K562 treated with DMSO at 1 percent for 48 hours (cell line): ENCODE data around the gene USP21. TPM values are rescaled to one million over a fixed set of nuclear protein-coding genes. Genes with fewer than 3 reads are reported as not detected.

ENCODE experiments used
- total RNA-seq: library from RNA; unstranded; fragments of 300-600 nt; gene quantifications from 2 replicates; pipeline ENCODE4 v1.2.3, GENCODE V29; 2022; ENCODE audit warnings: low replicate concordance; ENCODE audit errors: extremely low read depth

The USP21 gene
- total RNA-seq: not detected in 2 replicates

DNA sequence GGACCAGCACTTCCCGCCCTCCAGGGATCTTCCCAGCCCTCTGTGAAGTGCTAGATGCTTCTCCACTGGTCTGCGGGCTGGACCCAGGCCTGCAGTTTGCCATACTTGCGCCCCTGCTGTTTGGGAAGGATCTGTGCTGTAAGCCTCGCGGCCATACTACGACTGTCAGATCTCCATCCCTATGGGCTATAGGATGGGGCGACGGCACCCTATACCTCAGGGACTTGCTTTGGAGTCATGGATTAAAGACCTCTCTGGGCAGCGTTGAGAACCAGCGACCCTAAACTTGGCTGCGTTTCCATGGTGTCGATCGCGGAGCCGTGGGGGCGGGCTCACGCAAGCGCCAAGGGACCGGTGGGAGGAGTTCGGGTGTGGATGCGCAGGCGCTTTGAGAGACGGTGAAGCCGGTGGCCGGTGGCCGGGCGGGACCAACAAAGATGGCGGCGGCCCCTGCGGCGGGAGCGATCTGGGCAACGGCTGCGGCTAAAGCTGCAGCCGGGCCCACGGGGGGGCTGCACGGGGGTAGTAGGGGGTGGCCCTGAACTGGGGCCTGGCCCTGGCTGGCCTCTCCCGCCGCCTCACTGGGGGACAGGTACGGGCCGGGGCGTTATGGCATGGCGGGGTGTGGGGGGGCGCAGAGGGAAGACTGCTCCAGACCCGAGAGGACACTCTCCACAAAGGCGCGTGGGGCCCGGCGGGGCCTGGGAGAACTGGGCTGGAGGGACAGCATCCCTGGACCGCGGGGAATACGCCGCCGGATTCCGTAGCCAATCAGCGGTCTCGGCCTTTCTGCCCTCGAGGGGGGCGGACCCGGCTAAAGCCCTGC lies at the start of gene USP21:
Gene USP21 (plus strand): TSS at position 414 of the 826 bp plus-strand sequence. CDS start 1,141 bp downstream, outside the sequence.

GRCh38 chr1:161117759-161118581 lies 41.3 kb upstream of the USP21 start, which contains the start of the genes NIT1 and PFDN2:
NIT1 (plus strand) TSS chr1:161118105; CDS start chr1:161118177, 72 bp downstream.
PFDN2 (minus strand) TSS chr1:161118037; CDS start chr1:161118026, 11 bp downstream.

GRCh38 chr1:161132410-161133219 lies 26.7 kb upstream of the USP21 start, which contains the start of gene DEDD:
DEDD (minus strand) TSS chr1:161132667; CDS start chr1:161124462, 8,205 bp downstream.

DNA sequence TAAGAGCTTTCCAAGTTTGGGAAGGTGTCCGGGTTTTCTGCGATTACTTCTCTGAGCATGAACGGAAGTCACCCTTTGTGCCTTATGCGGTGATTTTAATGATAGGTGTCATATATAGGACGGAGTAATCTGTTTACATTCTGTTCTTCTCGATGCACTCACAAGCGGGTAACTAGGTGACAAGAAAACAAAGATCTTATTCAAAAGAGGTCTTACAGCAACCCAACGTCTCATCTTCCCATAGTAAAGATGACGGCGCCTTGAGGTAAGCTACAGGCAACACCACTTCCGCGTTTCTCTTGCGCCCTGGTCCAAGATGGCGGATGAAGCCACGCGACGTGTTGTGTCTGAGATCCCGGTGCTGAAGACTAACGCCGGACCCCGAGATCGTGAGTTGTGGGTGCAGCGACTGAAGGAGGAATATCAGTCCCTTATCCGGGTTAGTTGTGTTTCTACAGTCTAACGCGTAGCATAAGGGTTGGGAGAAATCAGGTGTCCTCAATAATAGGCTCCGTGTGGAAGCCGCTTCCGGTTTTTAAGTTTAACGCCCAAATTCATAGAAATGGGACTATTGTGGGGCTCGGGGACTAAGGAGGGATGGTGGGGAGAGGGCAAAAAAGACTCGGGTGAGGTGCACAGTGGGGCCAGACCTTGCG lies 5.5 kb upstream of the USP21 start, which contains the start of gene UFC1:
Gene UFC1 (plus strand): TSS at position 297 of the 656 bp plus-strand sequence. CDS start 20 bp downstream, at position 317.

GRCh38 chr1:161165742-161166668 lies 6.7 kb downstream of the USP21 start, which contains the start of gene PPOX:
PPOX (plus strand) TSS chr1:161166426; CDS start chr1:161166848, 422 bp downstream.

GRCh38 chr1:161177112-161177935 lies 18.0 kb downstream of the USP21 start, which contains the start of gene B4GALT3:
B4GALT3 (minus strand) TSS chr1:161177507; CDS start chr1:161176060, 1,447 bp downstream.

DNA sequence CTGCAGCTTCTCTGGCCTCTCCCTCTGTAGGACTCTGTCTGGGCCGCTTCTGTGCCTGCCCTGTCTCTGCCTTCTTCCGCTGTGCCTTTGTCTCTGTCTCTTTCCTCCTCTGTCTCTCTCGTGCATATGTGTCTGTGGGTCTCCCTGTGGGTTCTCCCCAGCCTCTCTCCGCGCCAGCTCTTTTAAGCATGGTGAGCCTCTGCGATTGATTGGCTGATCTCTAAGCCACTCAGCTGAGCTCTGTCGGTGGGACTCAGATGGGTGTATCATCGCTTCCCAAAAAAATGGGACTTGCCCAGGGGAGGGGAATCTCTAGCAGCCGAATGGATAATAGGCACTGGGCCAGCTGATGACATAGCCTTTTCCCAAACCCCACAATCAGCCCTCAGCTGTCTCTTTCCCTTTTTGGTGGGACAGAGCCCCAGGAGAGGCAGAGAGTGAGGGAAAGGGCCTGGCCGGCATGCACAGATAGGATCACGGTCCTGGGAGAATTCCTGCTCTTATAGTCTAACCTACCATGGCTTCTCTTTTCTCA lies 39.7 kb downstream of the USP21 start, which contains the start of gene ADAMTS4:
Gene ADAMTS4 (minus strand): TSS at position 158 of the 535 bp plus-strand sequence. CDS start 427 bp downstream, outside the sequence.

DNA sequence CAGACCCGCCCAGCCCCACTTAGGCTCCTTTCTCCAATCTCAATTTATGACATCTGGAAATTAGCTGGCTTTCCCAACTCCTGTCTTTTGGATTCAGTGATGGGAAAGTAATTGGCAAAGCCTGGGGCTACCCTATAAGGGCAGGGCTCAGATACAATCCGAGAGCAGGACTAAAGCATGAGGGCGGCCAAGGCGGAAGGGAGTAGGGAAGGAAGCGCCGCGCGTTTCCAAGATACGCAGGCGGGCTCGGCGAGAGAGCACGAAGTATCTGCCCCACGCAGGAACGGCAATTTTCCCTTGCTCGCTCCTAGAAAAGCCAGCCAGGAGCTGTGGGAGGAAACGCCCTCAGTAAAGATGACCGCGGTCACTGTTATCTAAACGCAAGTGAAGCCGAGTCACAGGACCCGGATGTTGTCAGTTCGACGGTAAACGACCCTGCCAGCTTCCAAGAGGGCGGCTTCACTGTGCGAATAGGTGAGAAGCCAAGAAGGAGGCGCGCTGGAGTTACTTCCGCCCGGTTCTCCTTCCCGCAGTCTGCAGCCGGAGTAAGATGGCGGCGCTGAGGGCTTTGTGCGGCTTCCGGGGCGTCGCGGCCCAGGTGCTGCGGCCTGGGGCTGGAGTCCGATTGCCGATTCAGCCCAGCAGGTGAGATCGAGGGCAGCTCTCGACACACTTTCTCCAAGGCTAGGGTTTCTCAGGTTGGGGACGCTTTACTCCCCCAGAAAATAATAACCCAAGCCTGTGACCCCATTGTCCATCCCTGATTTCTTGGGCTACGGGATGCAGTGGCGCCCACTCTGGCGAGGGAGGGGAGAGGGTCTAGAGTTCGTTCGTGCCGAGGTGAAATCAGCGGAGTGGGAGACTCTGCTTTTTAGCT lies 42.8 kb downstream of the USP21 start, which contains the start of gene NDUFS2:
Gene NDUFS2 (plus strand): TSS at position 532 of the 877 bp plus-strand sequence. CDS start 19 bp downstream, at position 551.

DNA sequence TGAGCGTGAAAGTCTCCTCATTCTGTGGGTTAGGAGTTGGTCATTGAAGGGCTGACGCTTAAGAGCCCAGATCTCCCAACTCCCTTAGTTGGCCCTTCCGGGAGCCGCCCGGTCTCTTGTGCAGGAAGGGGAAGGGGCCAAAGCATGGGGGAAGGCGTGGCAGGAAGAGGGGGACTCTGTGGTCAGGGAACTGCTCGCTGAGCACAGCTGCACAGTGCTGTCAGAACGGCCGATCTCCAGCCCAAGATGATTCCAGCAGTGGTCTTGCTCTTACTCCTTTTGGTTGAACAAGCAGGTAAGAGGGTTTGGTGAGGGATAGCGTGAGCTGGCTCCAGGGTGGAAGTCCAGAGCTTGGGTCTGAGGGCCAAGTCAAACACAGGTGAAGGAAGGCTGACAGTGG lies 55.8 kb downstream of the USP21 start, which contains the start of gene FCER1G:
Gene FCER1G (plus strand): TSS at position 220 of the 400 bp plus-strand sequence. CDS start 27 bp downstream, at position 247.

Other genes starting within 250 kb of the USP21 start
- not detected in 2 replicates for gene ITLN2, start 204.7 kb upstream of the USP21 start, total RNA-seq
- gene F11R, start 138.3 kb upstream of the USP21 start, total RNA-seq: not detected in 2 replicates
- not detected in 2 replicates for gene TSTD1, start 120.5 kb upstream of the USP21 start, total RNA-seq
- not detected in 2 replicates for gene USF1, start 113.5 kb upstream of the USP21 start, total RNA-seq
- not detected in 2 replicates for gene ARHGAP30, start 89.6 kb upstream of the USP21 start, total RNA-seq
- not detected in 2 replicates for gene NECTIN4, start 69.9 kb upstream of the USP21 start, total RNA-seq
- not detected in 2 replicates for gene KLHDC9, start 61.1 kb upstream of the USP21 start, total RNA-seq
- not detected in 2 replicates for gene PFDN2, start 41.5 kb upstream of the USP21 start, total RNA-seq
- not detected in 2 replicates for gene NIT1, start 41.4 kb upstream of the USP21 start, total RNA-seq
- gene DEDD, start 26.8 kb upstream of the USP21 start, total RNA-seq: not detected in 2 replicates
- gene UFC1, start 5.5 kb upstream of the USP21 start, total RNA-seq: 444 TPM in 1 of 2 replicates, not detected in the other
- not detected in 2 replicates for gene PPOX, start 6.9 kb downstream of the USP21 start, total RNA-seq
- gene B4GALT3, start 18.0 kb downstream of the USP21 start, total RNA-seq: not detected in 2 replicates
- not detected in 2 replicates for gene ADAMTS4, start 39.6 kb downstream of the USP21 start, total RNA-seq
- not detected in 2 replicates for gene NDUFS2, start 42.9 kb downstream of the USP21 start, total RNA-seq
- gene FCER1G, start 55.8 kb downstream of the USP21 start, total RNA-seq: not detected in 2 replicates
- not detected in 2 replicates for gene APOA2, start 64.1 kb downstream of the USP21 start, total RNA-seq
- not detected in 2 replicates for gene TOMM40L, start 66.6 kb downstream of the USP21 start, total RNA-seq
- gene NR1I3, start 78.7 kb downstream of the USP21 start, total RNA-seq: not detected in 2 replicates
- gene PCP4L1, start 99.2 kb downstream of the USP21 start, total RNA-seq: not detected in 2 replicates
- gene MPZ, start 150.5 kb downstream of the USP21 start, total RNA-seq: not detected in 2 replicates
- not detected in 2 replicates for gene SDHC, start 154.9 kb downstream of the USP21 start, total RNA-seq
- gene CFAP126, start 208.4 kb downstream of the USP21 start, total RNA-seq: not detected in 2 replicates